ENCODE measurements around the gene ITGA1. TPM values are rescaled to one million over a fixed set of nuclear protein-coding genes. Genes with fewer than 3 reads are reported as not detected.

ITGA1 gene
- total RNA-seq, 1 donor from 2014 or later, result 33.5 TPM

GRCh38 chr5:52867809-52868208, 80.1 kb downstream of the ITGA1 start:
- no peak for TF ChIP-seq CTCF (IDR thresholded peaks at IDR 0.05; ENCODE audit: unreplicated experiment)
- H3K27ac Mint-ChIP-seq (ENCODE audit: unreplicated experiment), result no peak overlapping the region
- peaks cover 18% of the 10 kb centered on the region for H3K4me1 Mint-ChIP-seq (ENCODE audit: unreplicated experiment)
- H3K9me3 Mint-ChIP-seq (ENCODE audit: unreplicated experiment), result no peaks in the 10 kb centered on the region
- no peak for DNase-seq (ENCODE audit: low spot score)
- peaks cover 2% of the 10 kb centered on the region for H3K27me3 Mint-ChIP-seq (ENCODE audit: unreplicated experiment)
- H3K4me3 Mint-ChIP-seq (ENCODE audit: unreplicated experiment), result no peak overlapping the region
- no peaks in the 10 kb centered on the region for H3K36me3 Mint-ChIP-seq (ENCODE audit: low read depth, unreplicated experiment)

GRCh38 chr5:52868417-52868816, 80.7 kb downstream of the ITGA1 start:
- TF ChIP-seq CTCF (IDR thresholded peaks at IDR 0.05; ENCODE audit: unreplicated experiment), result no peak
- Mint-ChIP-seq H3K27ac (ENCODE audit: unreplicated experiment) (no peak overlapping the region), H3K4me3 (ENCODE audit: unreplicated experiment) (no peak overlapping the region), H3K4me1 (ENCODE audit: unreplicated experiment) (peaks cover 24% of the 10 kb centered on the region), H3K36me3 (ENCODE audit: low read depth, unreplicated experiment) (no peaks in the 10 kb centered on the region), H3K9me3 (ENCODE audit: unreplicated experiment) (no peaks in the 10 kb centered on the region), H3K27me3 (ENCODE audit: unreplicated experiment) (peaks cover 2% of the 10 kb centered on the region)
- no peak for DNase-seq (ENCODE audit: low spot score)

DNA sequence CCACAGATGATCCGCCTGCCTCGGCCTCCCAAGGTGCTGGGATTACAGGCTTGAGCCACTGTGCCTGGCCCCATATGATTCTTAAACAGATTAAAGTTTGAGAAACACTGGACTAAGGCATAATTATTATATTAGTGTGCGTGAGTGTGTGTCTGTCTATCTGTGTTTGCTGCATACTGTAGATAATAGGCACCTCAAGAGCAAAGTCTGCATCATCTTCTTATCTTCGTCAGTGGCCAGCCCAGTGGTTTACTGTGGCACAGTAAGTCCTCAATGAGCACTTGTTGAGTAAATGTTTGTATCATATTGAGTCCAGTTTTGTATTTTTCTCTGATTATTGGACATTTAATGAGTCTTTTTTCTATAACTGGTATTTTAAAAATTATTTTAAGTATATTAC, 81.7 kb downstream of the ITGA1 start:
- Mint-ChIP-seq H3K9me3 (ENCODE audit: unreplicated experiment) (no peaks in the 10 kb centered on the region), H3K27ac (ENCODE audit: unreplicated experiment) (no peak overlapping the region), H3K4me1 (ENCODE audit: unreplicated experiment) (peaks cover 24% of the 10 kb centered on the region), H3K4me3 (ENCODE audit: unreplicated experiment) (no peak overlapping the region), H3K36me3 (ENCODE audit: low read depth, unreplicated experiment) (no peaks in the 10 kb centered on the region), H3K27me3 (ENCODE audit: unreplicated experiment) (peaks cover 2% of the 10 kb centered on the region)
- no peak for TF ChIP-seq CTCF (IDR thresholded peaks at IDR 0.05; ENCODE audit: unreplicated experiment)
- no peak for DNase-seq (ENCODE audit: low spot score)

- DNase-seq (ENCODE audit: low spot score), result no peak
- Mint-ChIP-seq H3K4me3 (ENCODE audit: unreplicated experiment) (no peak overlapping the region), H3K36me3 (ENCODE audit: low read depth, unreplicated experiment) (no peaks in the 10 kb centered on the region), H3K27ac (ENCODE audit: unreplicated experiment) (no peak overlapping the region), H3K27me3 (ENCODE audit: unreplicated experiment) (peaks cover 2% of the 10 kb centered on the region), H3K9me3 (ENCODE audit: unreplicated experiment) (no peaks in the 10 kb centered on the region), H3K4me1 (ENCODE audit: unreplicated experiment) (peaks cover 24% of the 10 kb centered on the region)
- no peak for TF ChIP-seq CTCF (IDR thresholded peaks at IDR 0.05; ENCODE audit: unreplicated experiment)
These were observed 82.7 kb downstream of the ITGA1 start for GRCh38 chr5:52870448-52870847.

GRCh38 chr5:52875827-52876226, 88.1 kb downstream of the ITGA1 start:
- Mint-ChIP-seq H3K4me1 (ENCODE audit: unreplicated experiment) (peaks cover 29% of the 10 kb centered on the region), H3K9me3 (ENCODE audit: unreplicated experiment) (no peaks in the 10 kb centered on the region), H3K27ac (ENCODE audit: unreplicated experiment) (no peak overlapping the region), H3K4me3 (ENCODE audit: unreplicated experiment) (no peak overlapping the region), H3K27me3 (ENCODE audit: unreplicated experiment) (no peaks in the 10 kb centered on the region), H3K36me3 (ENCODE audit: low read depth, unreplicated experiment) (no peaks in the 10 kb centered on the region)
- no peak for TF ChIP-seq CTCF (IDR thresholded peaks at IDR 0.05; ENCODE audit: unreplicated experiment)
- DNase-seq (ENCODE audit: low spot score), result no peak
